Ovary (tissue), 9 donors: Measurements from ENCODE around the gene FRMD4A. TPM values are rescaled to one million over a fixed set of nuclear protein-coding genes. Genes with fewer than 3 reads are reported as not detected.
A peak's percentile ranks its signal among the peaks of the same experiment; 100 is the strongest.

Experiments used
- DNase-seq, 5 donors: peaks; one replicate each; pipeline ENCODE4 v3.0.0-alpha.2; 2019 to 2020
- H3K27ac ChIP-seq, 2 donors: fragments of 200-600 bp; one replicate each; pipeline versions ENCODE4 v1.5.1 to v1.8.0; 2019 to 2022
- H3K27me3 ChIP-seq: fragments of 200-600 bp; one replicate; pipeline ENCODE4 v1.8.0; 2022
- H3K36me3 ChIP-seq: fragments of 200-600 bp; sonication (generic); one replicate; pipeline ENCODE4 v1.5.1; 2019
- H3K4me1 ChIP-seq: one replicate; pipeline ENCODE4 v1.8.1; 2013; ENCODE audit warnings: mild to moderate bottlenecking, moderate library complexity; ENCODE audit not compliant: insufficient read depth
- H3K4me3 ChIP-seq: fragments of 200-600 bp; sonication (generic); one replicate; pipeline ENCODE4 v1.5.1; 2017
- H3K9me3 ChIP-seq, 2 donors: fragments of 200-600 bp in 1 of 2; sonication (generic) in 1 of 2; one replicate each; pipeline versions ENCODE4 v1.5.1 to v1.8.1; 2013 to 2019; ENCODE audit warnings: mild to moderate bottlenecking in 1 of 2, moderate library complexity in 1 of 2
- EP300 ChIP-seq: sonication (generic); formaldehyde crosslinking; IDR thresholded peaks from one replicate; pipeline ENCODE4 v1.6.1; 2017; ENCODE audit warnings: antibody characterized with exemption
- POLR2A ChIP-seq: fragments of 450-650 bp; IDR thresholded peaks from one replicate; pipeline ENCODE4 v1.6.1; 2017; ENCODE audit warnings: antibody characterized with exemption, mild to moderate bottlenecking, moderate library complexity
- WGBS, 3 donors: extraction: QIAGEN DNeasy Blood & Tissue Kit in 1 of 3; methylation state at CpG; one replicate each; pipeline versions ENCODE4 v1.1.5 to v1.1.7; 2013 to 2017; 5-methylcytosine and 5-hydroxymethylcytosine counted together
- intact Hi-C, 4 donors: fragments of 100-400 bp; cut with DNase I; formaldehyde crosslinking; loops; one replicate each; pipeline versions ENCODE4 v1.11.0 to v1.15.1; 2022 to 2023
- polyA plus RNA-seq, 2 donors: library from polyadenylated mRNA; stranded (reverse); fragments of 200-250 nt in 1 of 2; fragments of 350-450 nt in 1 of 2; fragmentation: Illumina TruSeq in 1 of 2; extraction: RNeasy Lipid Tissue Mini Kit (QIAGEN cat#74804) in 1 of 2; gene quantifications; one replicate each; pipeline ENCODE4 v1.2.3, GENCODE V29; 2013 to 2014
- total RNA-seq, 7 donors: library from RNA; depleted of rRNA in 2 of 7; stranded (reverse); fragments of >200 nt in 2 of 7; fragmentation: NEBNext Ultra II Directional in 3 of 7; extraction: Animal tissue kit (Norgen Biotek cat#: 25700) in 3 of 7; gene quantifications; one replicate each; pipeline versions ENCODE4 v1.1.0 to v1.2.4, GENCODE V29; 2016 to 2023
- TF ChIP-seq, protein P1 (sequence below), 3 donors: fragments of 450-650 bp in 2 of 3; fragments of 200-600 bp in 1 of 3; IDR thresholded peaks; one replicate each; pipeline versions ENCODE4 v1.5.1 to v1.8.0; 2016 to 2022; ENCODE audit warnings: antibody characterized with exemption in 3 of 3, mild to moderate bottlenecking in 1 of 3
- donor health status: DM: no; HTN: no; CAD: no; lungs with moderate emphysema.
- donor health status: DM: no; HTN: no; CAD: no.
- donor health status: Bipolar disorder and iron deficiency.
- donor health status: DM: yes; HTN: yes; CAD: no.
- donor health status: DM: no; HTN: no; CAD: no.
- donor health status: DM: yes; HTN: yes; CAD: no.

The FRMD4A gene
- total and polyA plus RNA-seq, 9 donors, result 5.5 to 24.7 (median 11.3) TPM

DNA sequence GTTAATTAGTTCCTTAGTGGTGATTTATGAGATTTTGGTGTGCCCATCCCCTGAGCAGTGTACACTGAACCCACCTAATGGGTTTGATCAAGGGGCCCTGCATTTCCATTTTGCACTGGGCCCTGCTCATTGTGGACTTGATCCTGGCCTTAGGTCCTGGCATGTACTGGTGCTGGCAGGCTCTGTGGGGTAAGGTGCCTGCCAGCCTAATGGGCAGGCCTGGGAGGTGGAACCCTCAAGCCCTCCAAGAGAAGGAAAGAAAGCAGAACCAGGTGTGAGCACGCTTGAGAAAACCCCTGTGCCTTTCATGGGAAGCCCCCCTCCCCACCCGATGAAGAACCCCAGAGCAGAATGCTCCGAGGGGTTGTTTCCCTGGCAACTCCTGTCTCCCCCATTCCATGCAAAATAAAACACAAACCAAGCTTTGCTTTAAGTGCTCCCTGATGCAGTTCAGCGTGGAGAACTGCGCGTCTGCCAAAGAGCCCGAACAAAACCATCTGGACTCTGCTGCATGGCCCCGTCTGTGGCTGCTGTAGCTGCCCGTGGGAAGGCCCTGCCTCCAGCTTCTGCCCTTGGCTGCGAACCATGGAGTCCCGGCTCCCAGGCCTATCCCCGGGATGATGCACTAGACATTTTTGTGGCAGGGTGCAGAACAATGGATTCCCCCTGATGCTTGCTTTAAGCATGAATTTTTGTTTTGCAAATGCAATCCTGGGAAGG, 620.6 kb downstream of the FRMD4A start:
- TF ChIP-seq, protein P1, sequence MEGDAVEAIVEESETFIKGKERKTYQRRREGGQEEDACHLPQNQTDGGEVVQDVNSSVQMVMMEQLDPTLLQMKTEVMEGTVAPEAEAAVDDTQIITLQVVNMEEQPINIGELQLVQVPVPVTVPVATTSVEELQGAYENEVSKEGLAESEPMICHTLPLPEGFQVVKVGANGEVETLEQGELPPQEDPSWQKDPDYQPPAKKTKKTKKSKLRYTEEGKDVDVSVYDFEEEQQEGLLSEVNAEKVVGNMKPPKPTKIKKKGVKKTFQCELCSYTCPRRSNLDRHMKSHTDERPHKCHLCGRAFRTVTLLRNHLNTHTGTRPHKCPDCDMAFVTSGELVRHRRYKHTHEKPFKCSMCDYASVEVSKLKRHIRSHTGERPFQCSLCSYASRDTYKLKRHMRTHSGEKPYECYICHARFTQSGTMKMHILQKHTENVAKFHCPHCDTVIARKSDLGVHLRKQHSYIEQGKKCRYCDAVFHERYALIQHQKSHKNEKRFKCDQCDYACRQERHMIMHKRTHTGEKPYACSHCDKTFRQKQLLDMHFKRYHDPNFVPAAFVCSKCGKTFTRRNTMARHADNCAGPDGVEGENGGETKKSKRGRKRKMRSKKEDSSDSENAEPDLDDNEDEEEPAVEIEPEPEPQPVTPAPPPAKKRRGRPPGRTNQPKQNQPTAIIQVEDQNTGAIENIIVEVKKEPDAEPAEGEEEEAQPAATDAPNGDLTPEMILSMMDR (IDR thresholded peaks at IDR 0.05), result no peak
- TF ChIP-seq POLR2A, result no peak
- no peak for TF ChIP-seq EP300

GRCh38 chr10:13708256-13708990, 622.3 kb downstream of the FRMD4A start:
- H3K4me3 ChIP-seq, result peak overlapping the region; percentile 54
- 61 to 69% (median 62%) methylated on average over 8 of the region's 8 CpGs for WGBS, 3 donors
- intact Hi-C loops, result no loop called here

More for the DNA sequence above, 620.6 kb downstream of the FRMD4A start:
- no peaks in the 10 kb centered on the region for H3K27me3 ChIP-seq
- H3K4me1 ChIP-seq, result peaks cover 8% of the 10 kb centered on the region
- no peak overlapping the region for H3K27ac ChIP-seq
- H3K36me3 ChIP-seq, result no peaks in the 10 kb centered on the region
- DNase-seq, result no peak
- intact Hi-C loops, result loop anchor here in 1 of 4 donors (10.0 kb wide), 1 partner anchor 65 kb away; no protein-coding TSS in a partner anchor
- H3K4me3 ChIP-seq, result no peak overlapping the region
- WGBS, 3 donors, result 58 to 60% (median 59%) methylated on average over 12 of the region's 12 CpGs
- H3K9me3 ChIP-seq, result no peaks in the 10 kb centered on the region

DNA sequence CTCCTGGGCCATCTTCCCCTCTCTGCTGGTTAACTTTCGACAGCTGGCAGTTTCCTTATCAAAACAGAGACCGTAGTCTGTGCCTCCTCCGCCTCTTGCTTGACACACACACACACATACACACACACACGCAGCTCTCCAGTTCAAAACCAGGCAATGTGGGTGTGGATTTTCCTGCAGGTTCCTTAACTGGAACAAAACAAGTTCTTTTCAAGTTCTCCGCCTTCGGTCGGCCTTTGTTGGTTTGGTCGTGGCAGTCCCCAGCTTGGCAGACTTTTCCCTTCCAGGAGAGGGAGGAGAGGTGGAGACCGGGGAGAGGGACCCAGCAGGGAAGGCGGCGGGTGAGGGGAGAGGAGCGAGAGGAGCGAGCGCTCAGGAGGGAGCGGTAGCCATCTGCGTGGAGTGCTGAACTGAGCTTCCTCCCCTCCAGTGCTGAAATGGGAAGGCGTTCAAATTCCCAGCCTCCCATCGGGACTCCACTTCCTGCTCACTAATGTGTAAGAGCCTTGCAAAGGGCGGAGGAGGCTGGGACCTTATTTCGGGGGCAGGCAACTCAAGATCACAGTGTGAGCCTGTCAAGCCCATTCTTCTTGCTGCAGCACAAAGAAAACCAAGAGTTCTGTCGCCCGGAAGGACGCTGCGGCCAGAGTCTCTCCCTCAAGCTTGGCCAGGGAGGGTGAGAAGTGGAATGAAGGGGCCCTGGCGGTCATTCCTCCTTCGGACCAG, 623.4 kb downstream of the FRMD4A start:
- H3K4me3 ChIP-seq, result peak overlapping the region; percentile 54
- 0 to 2% (median 1%) methylated on average over 26 of the region's 26 CpGs for WGBS, 3 donors
- peak; percentile 73 to 79 (median 76) for DNase-seq
- TF ChIP-seq POLR2A, result no peak
- TF ChIP-seq, protein P1 (IDR thresholded peaks at IDR 0.05), result no peak
- TF ChIP-seq EP300, result no peak
- H3K27me3 ChIP-seq, result no peaks in the 10 kb centered on the region
- no peaks in the 10 kb centered on the region for H3K36me3 ChIP-seq
- intact Hi-C loops, result no loop called here
- peaks cover 8% of the 10 kb centered on the region for H3K4me1 ChIP-seq
- peak overlapping the region in 1 of 2 donors; percentile 22 for H3K27ac ChIP-seq
- H3K9me3 ChIP-seq, result no peaks in the 10 kb centered on the region

More at GRCh38 chr10:13708256-13708990, 622.3 kb downstream of the FRMD4A start:
- H3K27ac ChIP-seq, result no peak overlapping the region
- no peaks in the 10 kb centered on the region for H3K9me3 ChIP-seq
- peaks cover 8% of the 10 kb centered on the region for H3K4me1 ChIP-seq
- TF ChIP-seq POLR2A (no peak), EP300 (no peak)
- TF ChIP-seq, protein P1 (IDR thresholded peaks at IDR 0.05), result no peak
- H3K27me3 ChIP-seq, result no peaks in the 10 kb centered on the region
- H3K36me3 ChIP-seq, result no peaks in the 10 kb centered on the region
- DNase-seq, result no peak

DNA sequence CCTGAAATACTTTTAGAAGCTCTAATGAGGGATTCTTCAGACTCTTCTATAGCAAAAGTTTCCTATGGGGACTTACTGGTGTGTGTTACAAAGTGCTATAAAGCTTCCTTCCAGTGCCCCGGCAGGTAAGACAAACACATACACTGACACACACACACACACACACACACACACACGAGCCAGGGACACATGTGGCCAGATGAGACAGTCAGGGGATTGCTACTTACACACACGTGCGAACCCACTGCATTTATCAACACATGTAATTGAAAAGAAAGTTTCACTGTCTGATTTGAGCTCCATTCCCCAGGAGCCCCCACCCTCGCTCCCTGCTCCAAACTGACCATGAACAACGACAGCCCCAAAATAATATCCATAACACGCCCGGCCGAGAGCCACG, 624.1 kb downstream of the FRMD4A start:
- TF ChIP-seq, protein P1 (IDR thresholded peaks at IDR 0.05), result no peak
- TF ChIP-seq POLR2A (no peak), EP300 (no peak)
- no peak overlapping the region for H3K27ac ChIP-seq
- 10 to 29% (median 18%) methylated on average over 10 of the region's 10 CpGs for WGBS, 3 donors

More for the DNA sequence above, 624.1 kb downstream of the FRMD4A start:
- no peaks in the 10 kb centered on the region for H3K9me3 ChIP-seq
- DNase-seq, result no peak
- H3K4me1 ChIP-seq, result peaks cover 8% of the 10 kb centered on the region
- no peaks in the 10 kb centered on the region for H3K36me3 ChIP-seq
- intact Hi-C loops, result no loop called here
- H3K27me3 ChIP-seq, result no peaks in the 10 kb centered on the region
- H3K4me3 ChIP-seq, result peak overlapping the region; percentile 54
